HepG2 (cell line): ENCODE results near the gene SLC34A3. TPM values are rescaled to one million over a fixed set of nuclear protein-coding genes. Genes with fewer than 3 reads are reported as not detected.

ENCODE experiments used
- DDIT3 ChIP-seq: sonication (generic); formaldehyde crosslinking; IDR thresholded peaks from 2 replicates; pipeline ENCODE4 v1.4.0; 2020; ENCODE audit warnings: mild to moderate bottlenecking, missing genetic modification reagents
- GATAD1 ChIP-seq: IDR thresholded peaks from 2 replicates; pipeline ENCODE4 v1.6.1; 2016; ENCODE audit warnings: missing genetic modification reagents, missing compliant biosample characterization
- HOXA7 ChIP-seq: sonication (generic); formaldehyde crosslinking; IDR thresholded peaks from 2 replicates; pipeline ENCODE4 v1.8.1; 2022; ENCODE audit warnings: mild to moderate bottlenecking, missing genetic modification reagents, moderate library complexity
- JARID2 ChIP-seq: sonication (generic); formaldehyde crosslinking; IDR thresholded peaks from 2 replicates; pipeline ENCODE4 v1.8.1; 2023; ENCODE audit warnings: missing genetic modification reagents, inconsistent platforms; ENCODE audit not compliant: insufficient replicate concordance
- KLF12 ChIP-seq: sonication (generic); formaldehyde crosslinking; IDR thresholded peaks from 2 replicates; pipeline ENCODE4 v1.4.0; 2020; ENCODE audit warnings: missing genetic modification reagents, borderline replicate concordance
- LBX2 ChIP-seq: sonication (generic); formaldehyde crosslinking; IDR thresholded peaks from 2 replicates; pipeline ENCODE4 v1.5.0; 2020; ENCODE audit warnings: missing genetic modification reagents, mild to moderate bottlenecking, borderline replicate concordance
- MAF1 ChIP-seq: sonication (generic); formaldehyde crosslinking; IDR thresholded peaks from 2 replicates; pipeline ENCODE4 v1.5.0; 2020; ENCODE audit warnings: missing genetic modification reagents, borderline replicate concordance
- NFKB2 ChIP-seq: sonication (generic); formaldehyde crosslinking; IDR thresholded peaks from 2 replicates; pipeline ENCODE4 v1.4.0; 2020; ENCODE audit warnings: missing genetic modification reagents, borderline replicate concordance
- SALL1 ChIP-seq: sonication (generic); formaldehyde crosslinking; IDR thresholded peaks from 2 replicates; pipeline ENCODE4 v1.8.0; 2022; ENCODE audit warnings: mild to moderate bottlenecking, missing genetic modification reagents
- SP2 ChIP-seq: sonication (generic); formaldehyde crosslinking; IDR thresholded peaks from 2 replicates; pipeline ENCODE4 v1.5.1; 2020; ENCODE audit warnings: mild to moderate bottlenecking, missing genetic modification reagents
- SRF ChIP-seq: IDR thresholded peaks from 2 replicates; pipeline ENCODE4 v1.6.1; 2011; ENCODE audit warnings: mild to moderate bottlenecking, low read depth, low read length, moderate library complexity
- SRY ChIP-seq: sonication (generic); formaldehyde crosslinking; IDR thresholded peaks from 2 replicates; pipeline ENCODE4 v1.8.0; 2022; ENCODE audit warnings: mild to moderate bottlenecking, missing genetic modification reagents
- TAF15 ChIP-seq: fragments of 200-400 bp; formaldehyde crosslinking; IDR thresholded peaks from one replicate; pipeline ENCODE4 v1.6.1; 2018; ENCODE audit warnings: mild to moderate bottlenecking, low read depth, low read length; ENCODE audit not compliant: poor library complexity, severe bottlenecking
- TBL1XR1 ChIP-seq: fragments of 150-350 bp; IDR thresholded peaks from 2 replicates; pipeline ENCODE4 v1.6.1; 2014; ENCODE audit warnings: borderline replicate concordance, low read length; ENCODE audit not compliant: partially characterized antibody
- TCF7 ChIP-seq: sonication (generic); IDR thresholded peaks from 2 replicates; pipeline ENCODE4 v1.6.1; 2016; ENCODE audit warnings: antibody characterized with exemption, low read depth
- TERF1 ChIP-seq: sonication (generic); formaldehyde crosslinking; IDR thresholded peaks from 2 replicates; pipeline ENCODE4 v1.8.0; 2022; ENCODE audit warnings: mild to moderate bottlenecking, missing genetic modification reagents, moderate library complexity
- TMF1 ChIP-seq: sonication (generic); formaldehyde crosslinking; IDR thresholded peaks from 2 replicates; pipeline ENCODE4 v1.8.1; 2022; ENCODE audit warnings: low read depth, missing genetic modification reagents
- XRCC5 ChIP-seq: fragments of 200-400 bp; formaldehyde crosslinking; optimal IDR thresholded peaks from 2 replicates; pipeline ENCODE3; 2017; ENCODE audit warnings: mild to moderate bottlenecking, low read length
- ZFP90 ChIP-seq: sonication (generic); formaldehyde crosslinking; IDR thresholded peaks from 2 replicates; pipeline ENCODE4 v1.8.0; 2022; ENCODE audit warnings: missing genetic modification reagents, mild to moderate bottlenecking, inconsistent platforms, borderline replicate concordance
- ZNF280D ChIP-seq: sonication (generic); formaldehyde crosslinking; IDR thresholded peaks from 2 replicates; pipeline ENCODE4 v1.5.1; 2020; ENCODE audit warnings: mild to moderate bottlenecking, missing genetic modification reagents
- ZNF782 ChIP-seq: sonication (generic); formaldehyde crosslinking; IDR thresholded peaks from 2 replicates; pipeline ENCODE4 v1.4.0; 2020; ENCODE audit warnings: missing genetic modification reagents, mild to moderate bottlenecking, borderline replicate concordance
- ZNF883 ChIP-seq: sonication (generic); formaldehyde crosslinking; IDR thresholded peaks from 2 replicates; pipeline ENCODE4 v1.5.1; 2020; ENCODE audit warnings: mild to moderate bottlenecking, missing genetic modification reagents; ENCODE audit errors: not compliant biosample characterization
- polyA plus RNA-seq, 8 experiments: library from polyadenylated mRNA; depleted of rRNA in 3 of 8; stranded (reverse) in 7 of 8; unstranded in 1 of 8; fragments of >200 nt; fragmentation: Illumina TruSeq in 4 of 8; extraction: Trizol in 4 of 8; gene quantifications; 2 replicates each; pipeline versions ENCODE4 v1.2.1 to v1.2.3, GENCODE V29; 2011 to 2016; ENCODE audit warnings: low read depth in 4 of 8, missing spikeins in 1 of 8, mixed read lengths in 1 of 8; ENCODE audit not compliant: insufficient read depth in 1 of 8
- total RNA-seq, 5 experiments: library from RNA; depleted of rRNA; stranded (reverse); fragments of >200 nt; fragmentation: Illumina TruSeq; extraction: Trizol; gene quantifications; 2 replicates each; pipeline ENCODE4 v1.2.3, GENCODE V29; 2016; ENCODE audit warnings: low read depth in 1 of 5
- TF ChIP-seq, protein P1 (sequence below): sonication (generic); formaldehyde crosslinking; IDR thresholded peaks from 2 replicates; pipeline ENCODE4 v1.4.0; 2020; ENCODE audit warnings: missing genetic modification reagents, mild to moderate bottlenecking, borderline replicate concordance

The SLC34A3 gene
- total and polyA plus RNA-seq, 2 of the 13 experiments (the other 11 are each of a cell fraction or from before 2014, with no cell fraction given) = 0.07 to 1.0 TPM

- TF ChIP-seq HOXA7 (CRISPR knock-in tag) (no peak), LBX2 (CRISPR knock-in tag) (no peak), ZNF883 (peak; percentile 73), ZNF782 (CRISPR knock-in tag) (peak; percentile 25; the same call in 1 of the 2 replicates), JARID2 (no peak), SRF (no peak), GATAD1 (CRISPR knock-in tag) (0 out of 2 replicates have a peak, but pooled peaks have one; percentile 43), TMF1 (CRISPR knock-in tag) (no peak; the same call in 1 of the 2 replicates), MAF1 (CRISPR knock-in tag) (no peak), SALL1 (CRISPR knock-in tag) (peak; percentile 55), SRY (CRISPR knock-in tag) (no peak), XRCC5 (peak; percentile 43), ZFP90 (CRISPR knock-in tag) (0 out of 2 replicates have a peak, but pooled peaks have one; percentile 31), ZNF280D (CRISPR knock-in tag) (no peak), KLF12 (CRISPR knock-in tag) (no peak), SP2 (CRISPR knock-in tag) (peak; percentile 59; the same call in 1 of the 2 replicates), TCF7 (no peak), TAF15 (no peak), TERF1 (CRISPR knock-in tag) (no peak), DDIT3 (CRISPR knock-in tag) (no peak), TBL1XR1 (no peak), NFKB2 (CRISPR knock-in tag) (peak; percentile 67; the same call in 1 of the 2 replicates)
- TF ChIP-seq, protein P1, sequence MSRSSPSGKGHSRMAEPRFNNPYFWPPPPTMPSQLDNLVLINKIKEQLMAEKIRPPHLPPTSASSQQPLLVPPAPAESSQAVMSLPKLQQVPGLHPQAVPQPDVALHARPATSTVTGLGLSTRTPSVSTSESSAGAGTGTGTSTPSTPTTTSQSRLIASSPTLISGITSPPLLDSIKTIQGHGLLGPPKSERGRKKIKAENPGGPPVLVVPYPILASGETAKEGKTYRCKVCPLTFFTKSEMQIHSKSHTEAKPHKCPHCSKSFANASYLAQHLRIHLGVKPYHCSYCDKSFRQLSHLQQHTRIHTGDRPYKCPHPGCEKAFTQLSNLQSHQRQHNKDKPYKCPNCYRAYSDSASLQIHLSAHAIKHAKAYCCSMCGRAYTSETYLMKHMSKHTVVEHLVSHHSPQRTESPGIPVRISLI = no peak
These were observed 11.0 kb downstream of the SLC34A3 start (continued) for GRCh38 chr9:137241490-137242268.
